NT2/D1 (cell line): ENCODE measurements around the gene MRC2.

ENCODE experiments used
- YY1 ChIP-seq: IDR thresholded peaks from 2 replicates; pipeline ENCODE4 v1.6.1; 2011; ENCODE audit not compliant: insufficient read length, insufficient read depth
- ZNF274 ChIP-seq: IDR thresholded peaks from 2 replicates; pipeline ENCODE4 v1.6.1; 2011; ENCODE audit warnings: mild to moderate bottlenecking, low read depth, low read length

GRCh38 chr17:62650587-62650986 is 23.1 kb downstream of the MRC2 start:
- no peak for TF ChIP-seq YY1
- TF ChIP-seq ZNF274 = no peak
